Spleen (tissue), 11 donors: ENCODE results near the gene IFI27L2. TPM values are rescaled to one million over a fixed set of nuclear protein-coding genes. Genes with fewer than 3 reads are reported as not detected.
"Not testable (repeated sequence)": the region's sequence is repeated elsewhere in the genome, so short reads cannot be mapped to it uniquely, and the experiment has no call there.

Source experiments
- DNase-seq: peaks from one replicate; pipeline ENCODE4 v3.0.0-alpha.2; 2020
- H3K27ac ChIP-seq, 8 donors: fragments of 200-600 bp; sonication (generic) in 7 of 8; 1 replicate in 4 of 8; 2 replicates in 4 of 8; pipeline versions ENCODE4 v1.5.0 to v1.8.0; 2016 to 2021; ENCODE audit warnings: inconsistent platforms in 4 of 8, mild to moderate bottlenecking in 4 of 8, moderate library complexity in 1 of 8
- H3K27me3 ChIP-seq, 7 donors: fragments of 200-600 bp; sonication (generic) in 6 of 7; replicated peaks in 1 of 7; 1 replicate in 4 of 7; 2 replicates in 3 of 7; pipeline versions ENCODE4 v1.5.0 to v1.8.0; 2016 to 2021; ENCODE audit warnings: inconsistent platforms in 3 of 7, mild to moderate bottlenecking in 1 of 7
- H3K36me3 ChIP-seq, 6 donors: fragments of 200-600 bp; sonication (generic) in 5 of 6; 1 replicate in 4 of 6; 2 replicates in 2 of 6; pipeline versions ENCODE4 v1.5.0 to v1.8.0; 2016 to 2021; ENCODE audit warnings: inconsistent platforms in 2 of 6
- H3K4me1 ChIP-seq, 6 donors: fragments of 200-600 bp; sonication (generic) in 5 of 6; 1 replicate in 3 of 6; 2 replicates in 3 of 6; pipeline versions ENCODE4 v1.5.0 to v1.8.0; 2016 to 2021; ENCODE audit warnings: inconsistent platforms in 3 of 6
- H3K4me3 ChIP-seq, 8 donors: fragments of 200-600 bp; sonication (generic) in 7 of 8; 1 replicate in 4 of 8; 2 replicates in 4 of 8; pipeline versions ENCODE4 v1.5.0 to v1.8.0; 2016 to 2021; ENCODE audit warnings: inconsistent platforms in 4 of 8, mild to moderate bottlenecking in 4 of 8, moderate library complexity in 2 of 8
- H3K9me3 ChIP-seq, 8 donors: fragments of 200-600 bp; sonication (generic) in 7 of 8; 1 replicate in 4 of 8; 2 replicates in 4 of 8; pipeline versions ENCODE4 v1.5.0 to v1.8.0; 2016 to 2021; ENCODE audit warnings: inconsistent platforms in 4 of 8
- CTCF ChIP-seq, 11 experiments: fragments of 200-600 bp in 7 of 11; fragments of 450-650 bp in 4 of 11; sonication (generic) in 4 of 11; IDR thresholded peaks in 8 of 11; conservative IDR thresholded peaks in 3 of 11; 1 replicate in 7 of 11; 2 replicates in 4 of 11; pipeline versions ENCODE4 v1.4.0 to v1.8.0; 2016 to 2021; ENCODE audit warnings: antibody characterized with exemption in 11 of 11, inconsistent platforms in 4 of 11, mild to moderate bottlenecking in 1 of 11
- POLR2A ChIP-seq, 3 donors: fragments of 450-650 bp; IDR thresholded peaks; one replicate each; pipeline ENCODE4 v1.5.1; 2017; ENCODE audit warnings: antibody characterized with exemption in 3 of 3, mild to moderate bottlenecking in 1 of 3
- POLR2AphosphoS5 ChIP-seq, 3 donors: sonication (generic); formaldehyde crosslinking; IDR thresholded peaks; one replicate each; pipeline ENCODE4 v1.5.1; 2017; ENCODE audit warnings: antibody characterized with exemption in 3 of 3
- WGBS, 5 donors: extraction: QIAGEN DNeasy Blood & Tissue Kit in 3 of 5; methylation state at CpG; one replicate each; pipeline versions ENCODE4 v1.1.5 to v1.1.7; 2013 to 2018; 5-methylcytosine and 5-hydroxymethylcytosine counted together
- intact Hi-C: fragments of 100-400 bp; cut with DNase I; formaldehyde crosslinking; loops from one replicate; pipeline ENCODE4 v1.15.0; 2023; ENCODE audit warnings: low total_unique reads
- polyA plus RNA-seq, 3 donors: library from polyadenylated mRNA; stranded (reverse); fragments of 200-250 nt; gene quantifications; one replicate each; pipeline ENCODE4 v1.2.1, GENCODE V29; 2013
- total RNA-seq, 7 donors: library from RNA; depleted of rRNA in 3 of 7; stranded (reverse); fragments of >200 nt in 3 of 7; fragmentation: NEBNext Ultra II Directional in 4 of 7; extraction: Animal tissue kit (Norgen Biotek cat#: 25700) in 4 of 7; gene quantifications; one replicate each; pipeline versions ENCODE4 v1.1.0 to v1.2.1, GENCODE V29; 2016 to 2021
- donor health status: healthy with polysubstance abuse.
- donor health status: DM: no; HTN: no; CAD: no; lungs with moderate emphysema.
- donor health status: DM: no; HTN: no; CAD: no.
- donor health status: Bipolar disorder and iron deficiency.
- donor health status: healthy.
- donor health status: DM: no; HTN: no; CAD: no.
- donor health status: DM: yes; HTN: yes; CAD: no.

The IFI27L2 gene
- total and polyA plus RNA-seq, 10 donors = 40.6 to 137 (median 75.5) TPM

GRCh38 chr14:94158239-94158883, 29.0 kb upstream of the IFI27L2 start:
- H3K27ac ChIP-seq = no peak overlapping the region
- WGBS, 5 donors = 36 to 47% (median 40%) methylated on average over 10 of the region's 10 CpGs
- no peak overlapping the region for H3K4me3 ChIP-seq
- intact Hi-C loops = no loop called here
- H3K4me1 ChIP-seq = peaks cover 0 to 24% (median 3%) of the 10 kb centered on the region in 6 donors
- peaks cover 0 to 30% (median 5%) of the 10 kb centered on the region in 7 donors for H3K27me3 ChIP-seq
- H3K9me3 ChIP-seq = peaks cover 0 to 4% (median 0%) of the 10 kb centered on the region in 8 donors
- DNase-seq = no peak
- no peaks in the 10 kb centered on the region for H3K36me3 ChIP-seq
- TF ChIP-seq POLR2A (IDR thresholded peaks at IDR 0.05) (no peak), CTCF (IDR thresholded peaks at IDR 0.05 in 8 of 11, conservative IDR thresholded peaks at IDR 0.05 in 3 of 11) (no peak), POLR2AphosphoS5 (IDR thresholded peaks at IDR 0.05) (no peak)

DNA sequence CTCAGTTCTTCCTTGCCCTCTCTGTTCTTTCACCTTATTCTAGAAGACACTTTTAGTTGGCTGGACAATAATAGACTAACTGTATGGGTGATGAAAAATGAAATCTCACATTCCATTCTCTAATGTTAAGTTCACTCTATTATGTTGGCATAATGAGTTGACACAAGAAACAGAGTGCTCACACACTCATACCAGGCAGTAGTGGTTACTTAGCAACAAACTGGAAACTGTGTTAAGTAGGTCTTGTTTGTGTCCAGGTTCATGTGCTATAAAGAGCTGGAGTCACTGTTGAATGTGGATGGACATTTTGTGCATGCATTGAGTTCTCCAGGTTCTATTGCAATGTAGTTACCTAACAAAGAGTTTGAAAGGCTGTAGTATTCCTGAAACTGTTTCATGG, 27.8 kb upstream of the IFI27L2 start:
- Histone ChIP-seq H3K4me3 (no peak overlapping the region), H3K4me1 (peaks cover 0 to 20% (median 3%) of the 10 kb centered on the region in 6 donors), H3K36me3 (no peaks in the 10 kb centered on the region), H3K9me3 (peaks cover 0 to 4% (median 0%) of the 10 kb centered on the region in 8 donors), H3K27me3 (peaks cover 0 to 33% (median 5%) of the 10 kb centered on the region in 7 donors), H3K27ac (no peak overlapping the region)
- DNase-seq = no peak
- TF ChIP-seq POLR2AphosphoS5 (IDR thresholded peaks at IDR 0.05) (no peak), CTCF (IDR thresholded peaks at IDR 0.05 in 8 of 11, conservative IDR thresholded peaks at IDR 0.05 in 3 of 11) (no peak), POLR2A (IDR thresholded peaks at IDR 0.05) (no peak)
- intact Hi-C loops = no loop called here

DNA sequence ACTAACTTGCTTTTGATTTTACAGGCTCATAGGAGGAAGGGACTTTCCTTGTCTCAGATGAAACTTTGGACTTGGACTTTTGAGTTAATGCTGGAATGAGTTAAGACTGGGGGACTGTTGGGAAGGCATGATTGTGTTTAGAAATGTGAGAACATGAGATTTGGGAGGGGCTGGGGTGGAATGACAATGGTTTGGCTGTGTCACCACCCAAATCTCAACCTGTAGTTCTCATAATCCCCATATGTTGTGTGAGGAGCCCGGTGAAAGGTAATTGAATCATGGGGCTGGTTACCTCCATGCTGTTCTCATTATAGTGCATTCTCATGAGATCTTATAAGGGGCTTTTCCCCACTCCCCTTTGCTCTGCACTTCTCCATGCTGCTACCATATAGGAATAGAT, 26.7 kb upstream of the IFI27L2 start:
- H3K4me1 ChIP-seq, H3K36me3 ChIP-seq, H3K9me3 ChIP-seq, intact Hi-C loops, DNase-seq, H3K4me3 ChIP-seq, H3K27ac ChIP-seq: not testable (repeated sequence)
- peaks cover 0 to 43% (median 5%) of the 10 kb centered on the region in 7 donors for H3K27me3 ChIP-seq
- WGBS, 5 donors = 85 to 100% (median 91%) methylated on average over 1 of the region's 1 CpG

- intact Hi-C loops = no loop called here
- Histone ChIP-seq H3K9me3 (peaks cover 0 to 4% (median 0%) of the 10 kb centered on the region in 8 donors), H3K27ac (no peak overlapping the region), H3K36me3 (no peaks in the 10 kb centered on the region), H3K4me1 (peaks cover 0 to 4% (median 0%) of the 10 kb centered on the region in 6 donors), H3K27me3 (peaks cover 0 to 42% (median 5%) of the 10 kb centered on the region in 7 donors), H3K4me3 (no peak overlapping the region)
- TF ChIP-seq POLR2AphosphoS5 (IDR thresholded peaks at IDR 0.05) = no peak
- no peak for DNase-seq
- WGBS, 5 donors = 67 to 86% (median 74%) methylated on average over 6 of the region's 6 CpGs
Observed at GRCh38 chr14:94153750-94154342, 24.4 kb upstream of the IFI27L2 start.

DNA sequence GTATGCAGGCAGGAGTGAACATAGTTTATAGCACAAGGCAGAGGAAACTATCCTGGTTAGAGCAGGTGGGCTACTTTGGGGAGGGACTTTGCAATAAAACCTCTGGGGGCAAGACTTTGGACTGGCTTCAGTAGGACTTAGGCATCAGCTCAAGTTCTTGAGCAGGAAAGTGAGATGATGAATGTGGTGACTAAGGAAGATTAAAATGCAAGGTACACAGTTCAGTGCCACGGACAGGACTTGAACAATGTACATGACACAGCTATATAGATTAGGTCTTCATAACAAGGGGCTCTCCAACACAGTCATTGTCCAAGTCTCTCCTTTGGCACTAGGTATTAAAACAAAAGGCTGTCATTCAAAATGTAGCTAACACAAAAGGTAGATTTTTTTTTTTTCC, 23.3 kb upstream of the IFI27L2 start:
- H3K4me3 ChIP-seq = no peak overlapping the region
- peaks cover 0 to 31% (median 0%) of the 10 kb centered on the region in 7 donors for H3K27me3 ChIP-seq
- intact Hi-C loops = no loop called here
- H3K27ac ChIP-seq = no peak overlapping the region
- peaks cover 0 to 4% (median 0%) of the 10 kb centered on the region in 8 donors for H3K9me3 ChIP-seq
- 79 to 93% (median 90%) methylated on average over 1 of the region's 1 CpG for WGBS, 5 donors
- DNase-seq = no peak
- no peak for TF ChIP-seq POLR2A (IDR thresholded peaks at IDR 0.05)
- no peak for TF ChIP-seq POLR2AphosphoS5 (IDR thresholded peaks at IDR 0.05)
- no peak for TF ChIP-seq CTCF (IDR thresholded peaks at IDR 0.05 in 8 of 11, conservative IDR thresholded peaks at IDR 0.05 in 3 of 11)
- H3K36me3 ChIP-seq = no peaks in the 10 kb centered on the region
- H3K4me1 ChIP-seq = no peaks in the 10 kb centered on the region
